Left lung (tissue), 10 donors: Measurements from ENCODE around the gene VSIG10L. TPM values are rescaled to one million over a fixed set of nuclear protein-coding genes. Genes with fewer than 3 reads are reported as not detected.
A peak's percentile ranks its signal among the peaks of the same experiment; 100 is the strongest.

Experiments used
- ATAC-seq: fragments of 200-7000 bp; cut with Tn5 transposase; one replicate; pipeline ENCODE4 v1.9.1; 2020; ENCODE audit warnings: moderate library complexity
- DNase-seq, 4 donors: peaks; one replicate each; pipeline ENCODE4 v3.0.0-alpha.2; 2013 to 2020
- H3K27ac ChIP-seq, 2 donors: fragments of 200-600 bp; sonication (generic) in 1 of 2; one replicate each; pipeline versions ENCODE4 v1.5.0 to v1.8.0; 2020 to 2021
- H3K27me3 ChIP-seq, 2 donors: fragments of 200-600 bp; sonication (generic) in 1 of 2; one replicate each; pipeline versions ENCODE4 v1.5.0 to v1.8.0; 2020 to 2021
- H3K36me3 ChIP-seq, 2 donors: fragments of 200-600 bp; sonication (generic) in 1 of 2; one replicate each; pipeline versions ENCODE4 v1.5.0 to v1.8.0; 2020 to 2021
- H3K4me1 ChIP-seq, 2 donors: fragments of 200-600 bp; one replicate each; pipeline ENCODE4 v1.8.0; 2021
- H3K4me3 ChIP-seq, 2 donors: fragments of 200-600 bp; sonication (generic) in 1 of 2; one replicate each; pipeline versions ENCODE4 v1.5.0 to v1.8.0; 2020 to 2021; ENCODE audit warnings: mild to moderate bottlenecking in 1 of 2
- H3K9me3 ChIP-seq, 2 donors: fragments of 200-600 bp; sonication (generic) in 1 of 2; one replicate each; pipeline versions ENCODE4 v1.5.0 to v1.8.0; 2020 to 2021
- CTCF ChIP-seq, 2 donors: fragments of 200-600 bp; sonication (generic) in 1 of 2; IDR thresholded peaks; one replicate each; pipeline versions ENCODE4 v1.5.0 to v1.8.0; 2021; ENCODE audit warnings: antibody characterized with exemption in 2 of 2
- intact Hi-C, 2 donors: fragments of 100-400 bp; cut with DNase I; formaldehyde crosslinking; loops; one replicate each; pipeline versions ENCODE4 v1.11.2 to v1.14.2; 2022
- polyA plus RNA-seq, 6 donors: library from polyadenylated mRNA; unstranded; fragments of 120-200 nt; gene quantifications; one replicate each; pipeline ENCODE4 v1.2.1, GENCODE V29; 2013; ENCODE audit not compliant: insufficient read length in 6 of 6
- total RNA-seq, 2 donors: library from RNA; stranded (reverse); fragmentation: NEBNext Ultra II Directional; extraction: Animal tissue kit (Norgen Biotek cat#: 25700); gene quantifications; one replicate each; pipeline ENCODE4 v1.2.1, GENCODE V29; 2021
- donor health status: DM: no; HTN: yes; CAD: no.
- donor health status: DM: no; HTN: no; CAD: no.

VSIG10L gene
- total and polyA plus RNA-seq, 8 donors = 3.5 to 5.2 (median 3.7) TPM

- intact Hi-C loops = no loop called here
- TF ChIP-seq CTCF (IDR thresholded peaks at IDR 0.05) = no peak
- Histone ChIP-seq H3K27me3 (peaks cover 22 to 79% of the 10 kb centered on the region in 2 donors), H3K27ac (no peak overlapping the region), H3K4me3 (no peak overlapping the region), H3K36me3 (no peaks in the 10 kb centered on the region), H3K9me3 (no peaks in the 10 kb centered on the region), H3K4me1 (peaks cover 4 to 12% of the 10 kb centered on the region in 2 donors)
- ATAC-seq (no peak), DNase-seq (no peak)
Observed at GRCh38 chr19:51326216-51327065, 15.5 kb downstream of the VSIG10L start.

GRCh38 chr19:51325161-51325976 is 16.6 kb downstream of the VSIG10L start:
- Histone ChIP-seq H3K4me3 (no peak overlapping the region), H3K4me1 (peaks cover 4 to 12% of the 10 kb centered on the region in 2 donors), H3K27me3 (peaks cover 22 to 87% of the 10 kb centered on the region in 2 donors), H3K36me3 (no peaks in the 10 kb centered on the region), H3K9me3 (no peaks in the 10 kb centered on the region), H3K27ac (no peak overlapping the region)
- intact Hi-C loops = no loop called here
- no peak for DNase-seq
- TF ChIP-seq CTCF (IDR thresholded peaks at IDR 0.05) = no peak
- no peak for ATAC-seq

- Histone ChIP-seq H3K27me3 (peaks cover 22 to 79% of the 10 kb centered on the region in 2 donors), H3K4me3 (no peak overlapping the region), H3K9me3 (no peaks in the 10 kb centered on the region), H3K4me1 (peaks cover 4 to 12% of the 10 kb centered on the region in 2 donors), H3K27ac (no peak overlapping the region), H3K36me3 (no peaks in the 10 kb centered on the region)
- ATAC-seq = no peak
- intact Hi-C loops = no loop called here
- TF ChIP-seq CTCF (IDR thresholded peaks at IDR 0.05) = no peak
- no peak for DNase-seq
Observed at GRCh38 chr19:51324167-51324481, 17.8 kb downstream of the VSIG10L start.

GRCh38 chr19:51323481-51324166 is 18.3 kb downstream of the VSIG10L start:
- DNase-seq = peak in 1 of 4 donors; percentile 64
- no peak for TF ChIP-seq CTCF (IDR thresholded peaks at IDR 0.05)

More at GRCh38 chr19:51323481-51324166, 18.3 kb downstream of the VSIG10L start:
- Histone ChIP-seq H3K27me3 (peaks cover 20 to 74% of the 10 kb centered on the region in 2 donors), H3K36me3 (no peaks in the 10 kb centered on the region), H3K27ac (no peak overlapping the region), H3K4me3 (no peak overlapping the region), H3K9me3 (no peaks in the 10 kb centered on the region), H3K4me1 (peaks cover 4 to 12% of the 10 kb centered on the region in 2 donors)
- ATAC-seq = no peak
- intact Hi-C loops = no loop called here
